HepG2 (cell line): ENCODE measurements around the gene PELI3. TPM values are rescaled to one million over a fixed set of nuclear protein-coding genes. Genes with fewer than 3 reads are reported as not detected.

Source experiments
- ELK4 ChIP-seq: sonication (generic); formaldehyde crosslinking; IDR thresholded peaks from 2 replicates; pipeline ENCODE4 v1.9.0; 2021; ENCODE audit warnings: missing genetic modification reagents, borderline replicate concordance
- ETV5 ChIP-seq: IDR thresholded peaks from 2 replicates; pipeline ENCODE4 v1.6.1; 2018; ENCODE audit warnings: missing biosample characterization, missing genetic modification reagents, inconsistent platforms, borderline replicate concordance
- HMG20B ChIP-seq: conservative IDR thresholded peaks from 2 replicates; pipeline ENCODE4 v1.6.1; 2016; ENCODE audit warnings: missing genetic modification reagents, missing compliant biosample characterization
- MAF1 ChIP-seq: sonication (generic); formaldehyde crosslinking; IDR thresholded peaks from 2 replicates; pipeline ENCODE4 v1.5.0; 2020; ENCODE audit warnings: missing genetic modification reagents, borderline replicate concordance
- MAFK ChIP-seq, 2 experiments: IDR thresholded peaks in 1 of 2; conservative IDR thresholded peaks in 1 of 2; 2 replicates each; pipeline ENCODE4 v1.6.1; 2011; ENCODE audit warnings: improper control_type of control experiment in 2 of 2, low read length in 2 of 2
- MATR3 ChIP-seq: sonication (generic); formaldehyde crosslinking; IDR thresholded peaks from 2 replicates; pipeline ENCODE4 v1.4.0; 2020; ENCODE audit warnings: missing genetic modification reagents
- NFE2 ChIP-seq: sonication (generic); formaldehyde crosslinking; IDR thresholded peaks from 2 replicates; pipeline ENCODE4 v1.4.0; 2020; ENCODE audit warnings: missing genetic modification reagents
- NR2F2 ChIP-seq: IDR thresholded peaks from 2 replicates; pipeline ENCODE4 v1.6.1; 2012; ENCODE audit warnings: low read depth, inconsistent platforms, borderline replicate concordance
- SMARCE1 ChIP-seq: fragments of 450-650 bp; IDR thresholded peaks from 2 replicates; pipeline ENCODE4 v1.6.1; 2017; ENCODE audit warnings: borderline replicate concordance
- SP5 ChIP-seq: IDR thresholded peaks from 2 replicates; pipeline ENCODE4 v1.6.1; 2016; ENCODE audit warnings: low read depth, borderline replicate concordance
- ZNF670 ChIP-seq: sonication (generic); formaldehyde crosslinking; IDR thresholded peaks from 2 replicates; pipeline ENCODE4 v1.8.0; 2022; ENCODE audit warnings: mild to moderate bottlenecking, missing genetic modification reagents, borderline replicate concordance
- polyA plus RNA-seq, 8 experiments: library from polyadenylated mRNA; depleted of rRNA in 3 of 8; stranded (reverse) in 7 of 8; unstranded in 1 of 8; fragments of >200 nt; fragmentation: Illumina TruSeq in 4 of 8; extraction: Trizol in 4 of 8; gene quantifications; 2 replicates each; pipeline versions ENCODE4 v1.2.1 to v1.2.3, GENCODE V29; 2011 to 2016; ENCODE audit warnings: low read depth in 4 of 8, missing spikeins in 1 of 8, mixed read lengths in 1 of 8; ENCODE audit not compliant: insufficient read depth in 1 of 8
- total RNA-seq, 5 experiments: library from RNA; depleted of rRNA; stranded (reverse); fragments of >200 nt; fragmentation: Illumina TruSeq; extraction: Trizol; gene quantifications; 2 replicates each; pipeline ENCODE4 v1.2.3, GENCODE V29; 2016; ENCODE audit warnings: low read depth in 1 of 5
- TF ChIP-seq, protein P1 (sequence below): sonication (generic); formaldehyde crosslinking; IDR thresholded peaks from 2 replicates; pipeline ENCODE4 v1.4.0; 2020; ENCODE audit warnings: missing genetic modification reagents, mild to moderate bottlenecking, borderline replicate concordance
- TF ChIP-seq, protein P2 (sequence below), 2 experiments: IDR thresholded peaks; 2 replicates each; pipeline ENCODE4 v1.6.1; 2011 to 2012; ENCODE audit warnings: low read length in 2 of 2, borderline replicate concordance in 1 of 2, low read depth in 1 of 2, mild to moderate bottlenecking in 1 of 2, moderate library complexity in 1 of 2
- TF ChIP-seq, protein P3 (sequence below): sonication (generic); formaldehyde crosslinking; IDR thresholded peaks from 2 replicates; pipeline ENCODE4 v1.4.0; 2020; ENCODE audit warnings: missing genetic modification reagents

PELI3 gene
- total and polyA plus RNA-seq, 2 of the 13 experiments (the other 11 are each of a cell fraction or from before 2014, with no cell fraction given), result 2.0 to 4.0 TPM

DNA sequence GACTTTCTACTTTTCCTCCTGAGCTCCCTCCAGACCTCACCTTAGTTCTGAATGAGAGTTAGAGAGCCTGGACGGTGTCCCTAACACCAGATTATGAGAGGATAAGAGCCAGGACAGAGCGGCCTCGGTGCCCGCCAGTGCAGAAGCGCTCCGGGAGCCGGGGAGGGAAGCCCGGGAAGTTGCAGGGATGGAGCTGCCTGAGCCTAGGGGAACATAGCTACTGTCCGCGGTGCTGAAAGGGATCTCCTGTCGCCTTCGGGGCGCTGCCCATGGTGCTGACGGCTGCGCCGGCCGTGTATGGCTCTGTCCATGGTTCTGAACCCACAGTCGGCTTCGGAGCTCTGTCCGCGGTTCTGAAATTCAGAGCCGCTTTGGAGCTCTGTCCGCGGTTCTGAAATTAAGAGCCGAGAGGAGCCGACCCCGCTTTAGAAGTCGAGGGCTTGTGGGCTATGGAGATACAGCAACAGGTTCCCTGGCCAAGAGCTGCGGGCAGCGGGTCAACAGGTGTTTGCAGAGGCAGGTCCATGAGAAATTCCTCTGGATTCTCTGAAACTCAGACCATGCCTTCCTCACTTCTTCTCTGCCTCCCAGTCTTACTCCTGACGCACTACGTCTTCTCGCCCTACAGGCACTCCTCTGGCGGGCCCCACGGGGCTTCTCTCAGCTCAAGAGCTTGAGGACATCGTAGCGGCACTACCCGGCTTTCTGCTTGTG lies 45.1 kb upstream of the PELI3 start (continued):
- TF ChIP-seq, protein P1, sequence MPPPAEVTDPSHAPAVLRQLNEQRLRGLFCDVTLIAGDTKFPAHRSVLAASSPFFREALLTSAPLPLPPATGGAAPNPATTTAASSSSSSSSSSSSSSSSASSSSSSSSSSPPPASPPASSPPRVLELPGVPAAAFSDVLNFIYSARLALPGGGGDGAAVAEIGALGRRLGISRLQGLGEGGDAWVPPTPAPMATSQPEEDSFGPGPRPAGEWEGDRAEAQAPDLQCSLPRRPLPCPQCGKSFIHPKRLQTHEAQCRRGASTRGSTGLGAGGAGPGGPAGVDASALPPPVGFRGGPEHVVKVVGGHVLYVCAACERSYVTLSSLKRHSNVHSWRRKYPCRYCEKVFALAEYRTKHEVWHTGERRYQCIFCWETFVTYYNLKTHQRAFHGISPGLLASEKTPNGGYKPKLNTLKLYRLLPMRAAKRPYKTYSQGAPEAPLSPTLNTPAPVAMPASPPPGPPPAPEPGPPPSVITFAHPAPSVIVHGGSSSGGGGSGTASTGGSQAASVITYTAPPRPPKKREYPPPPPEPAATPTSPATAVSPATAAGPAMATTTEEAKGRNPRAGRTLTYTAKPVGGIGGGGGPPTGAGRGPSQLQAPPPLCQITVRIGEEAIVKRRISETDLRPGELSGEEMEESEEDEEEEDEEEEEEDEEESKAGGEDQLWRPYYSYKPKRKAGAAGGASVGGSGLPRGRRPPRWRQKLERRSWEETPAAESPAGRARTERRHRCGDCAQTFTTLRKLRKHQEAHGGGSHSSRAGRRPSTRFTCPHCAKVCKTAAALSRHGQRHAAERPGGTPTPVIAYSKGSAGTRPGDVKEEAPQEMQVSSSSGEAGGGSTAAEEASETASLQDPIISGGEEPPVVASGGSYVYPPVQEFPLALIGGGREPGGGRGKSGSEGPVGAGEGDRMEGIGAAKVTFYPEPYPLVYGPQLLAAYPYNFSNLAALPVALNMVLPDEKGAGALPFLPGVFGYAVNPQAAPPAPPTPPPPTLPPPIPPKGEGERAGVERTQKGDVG (CRISPR knock-in tag), result peak; percentile 100
- peak; percentile 99 for TF ChIP-seq SP5 (CRISPR knock-in tag)
- peak; percentile 100; the same call in 1 of the 2 replicates for TF ChIP-seq ELK4 (CRISPR knock-in tag)
- TF ChIP-seq, protein P2, sequence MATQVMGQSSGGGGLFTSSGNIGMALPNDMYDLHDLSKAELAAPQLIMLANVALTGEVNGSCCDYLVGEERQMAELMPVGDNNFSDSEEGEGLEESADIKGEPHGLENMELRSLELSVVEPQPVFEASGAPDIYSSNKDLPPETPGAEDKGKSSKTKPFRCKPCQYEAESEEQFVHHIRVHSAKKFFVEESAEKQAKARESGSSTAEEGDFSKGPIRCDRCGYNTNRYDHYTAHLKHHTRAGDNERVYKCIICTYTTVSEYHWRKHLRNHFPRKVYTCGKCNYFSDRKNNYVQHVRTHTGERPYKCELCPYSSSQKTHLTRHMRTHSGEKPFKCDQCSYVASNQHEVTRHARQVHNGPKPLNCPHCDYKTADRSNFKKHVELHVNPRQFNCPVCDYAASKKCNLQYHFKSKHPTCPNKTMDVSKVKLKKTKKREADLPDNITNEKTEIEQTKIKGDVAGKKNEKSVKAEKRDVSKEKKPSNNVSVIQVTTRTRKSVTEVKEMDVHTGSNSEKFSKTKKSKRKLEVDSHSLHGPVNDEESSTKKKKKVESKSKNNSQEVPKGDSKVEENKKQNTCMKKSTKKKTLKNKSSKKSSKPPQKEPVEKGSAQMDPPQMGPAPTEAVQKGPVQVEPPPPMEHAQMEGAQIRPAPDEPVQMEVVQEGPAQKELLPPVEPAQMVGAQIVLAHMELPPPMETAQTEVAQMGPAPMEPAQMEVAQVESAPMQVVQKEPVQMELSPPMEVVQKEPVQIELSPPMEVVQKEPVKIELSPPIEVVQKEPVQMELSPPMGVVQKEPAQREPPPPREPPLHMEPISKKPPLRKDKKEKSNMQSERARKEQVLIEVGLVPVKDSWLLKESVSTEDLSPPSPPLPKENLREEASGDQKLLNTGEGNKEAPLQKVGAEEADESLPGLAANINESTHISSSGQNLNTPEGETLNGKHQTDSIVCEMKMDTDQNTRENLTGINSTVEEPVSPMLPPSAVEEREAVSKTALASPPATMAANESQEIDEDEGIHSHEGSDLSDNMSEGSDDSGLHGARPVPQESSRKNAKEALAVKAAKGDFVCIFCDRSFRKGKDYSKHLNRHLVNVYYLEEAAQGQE (IDR thresholded peaks at IDR 0.05; ENCODE audit: borderline replicate concordance in 1 of 2, low read depth in 1 of 2, low read length in 2 of 2), result peak; percentile 95 to 99
- peak; percentile 100 for TF ChIP-seq HMG20B (CRISPR knock-in tag)
- TF ChIP-seq ETV5 (CRISPR knock-in tag), result peak; percentile 100
- peak; percentile 100 for TF ChIP-seq NFE2 (CRISPR knock-in tag)
- peak; percentile 99 for TF ChIP-seq MATR3
- peak; percentile 66; the same call in 1 of the 2 replicates for TF ChIP-seq NR2F2
- TF ChIP-seq, protein P3, sequence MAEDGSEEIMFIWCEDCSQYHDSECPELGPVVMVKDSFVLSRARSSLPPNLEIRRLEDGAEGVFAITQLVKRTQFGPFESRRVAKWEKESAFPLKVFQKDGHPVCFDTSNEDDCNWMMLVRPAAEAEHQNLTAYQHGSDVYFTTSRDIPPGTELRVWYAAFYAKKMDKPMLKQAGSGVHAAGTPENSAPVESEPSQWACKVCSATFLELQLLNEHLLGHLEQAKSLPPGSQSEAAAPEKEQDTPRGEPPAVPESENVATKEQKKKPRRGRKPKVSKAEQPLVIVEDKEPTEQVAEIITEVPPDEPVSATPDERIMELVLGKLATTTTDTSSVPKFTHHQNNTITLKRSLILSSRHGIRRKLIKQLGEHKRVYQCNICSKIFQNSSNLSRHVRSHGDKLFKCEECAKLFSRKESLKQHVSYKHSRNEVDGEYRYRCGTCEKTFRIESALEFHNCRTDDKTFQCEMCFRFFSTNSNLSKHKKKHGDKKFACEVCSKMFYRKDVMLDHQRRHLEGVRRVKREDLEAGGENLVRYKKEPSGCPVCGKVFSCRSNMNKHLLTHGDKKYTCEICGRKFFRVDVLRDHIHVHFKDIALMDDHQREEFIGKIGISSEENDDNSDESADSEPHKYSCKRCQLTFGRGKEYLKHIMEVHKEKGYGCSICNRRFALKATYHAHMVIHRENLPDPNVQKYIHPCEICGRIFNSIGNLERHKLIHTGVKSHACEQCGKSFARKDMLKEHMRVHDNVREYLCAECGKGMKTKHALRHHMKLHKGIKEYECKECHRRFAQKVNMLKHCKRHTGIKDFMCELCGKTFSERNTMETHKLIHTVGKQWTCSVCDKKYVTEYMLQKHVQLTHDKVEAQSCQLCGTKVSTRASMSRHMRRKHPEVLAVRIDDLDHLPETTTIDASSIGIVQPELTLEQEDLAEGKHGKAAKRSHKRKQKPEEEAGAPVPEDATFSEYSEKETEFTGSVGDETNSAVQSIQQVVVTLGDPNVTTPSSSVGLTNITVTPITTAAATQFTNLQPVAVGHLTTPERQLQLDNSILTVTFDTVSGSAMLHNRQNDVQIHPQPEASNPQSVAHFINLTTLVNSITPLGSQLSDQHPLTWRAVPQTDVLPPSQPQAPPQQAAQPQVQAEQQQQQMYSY (CRISPR knock-in tag), result peak; percentile 97
- TF ChIP-seq SMARCE1, result no peak
- TF ChIP-seq MAFK (conservative IDR thresholded peaks at IDR 0.05 in 1 of 2, IDR thresholded peaks at IDR 0.05 in 1 of 2; ENCODE audit: low read length in 2 of 2), result no peak
- peak; percentile 100 for TF ChIP-seq ZNF670
- peak; percentile 100 for TF ChIP-seq MAF1 (CRISPR knock-in tag)
